ENCODE results near the gene ZNF362. TPM values are rescaled to one million over a fixed set of nuclear protein-coding genes. Genes with fewer than 3 reads are reported as not detected.

ZNF362 gene
- total RNA-seq, 2 donors from 2014 or later: 8.1 to 14.7 TPM

- DNase-seq (no peak), ATAC-seq (no peak)
- intact Hi-C loops (cut with DNase I, micrococcal nuclease): no loop called here
These were observed 9.7 kb downstream of the ZNF362 start for GRCh38 chr1:33265780-33266605.

DNA sequence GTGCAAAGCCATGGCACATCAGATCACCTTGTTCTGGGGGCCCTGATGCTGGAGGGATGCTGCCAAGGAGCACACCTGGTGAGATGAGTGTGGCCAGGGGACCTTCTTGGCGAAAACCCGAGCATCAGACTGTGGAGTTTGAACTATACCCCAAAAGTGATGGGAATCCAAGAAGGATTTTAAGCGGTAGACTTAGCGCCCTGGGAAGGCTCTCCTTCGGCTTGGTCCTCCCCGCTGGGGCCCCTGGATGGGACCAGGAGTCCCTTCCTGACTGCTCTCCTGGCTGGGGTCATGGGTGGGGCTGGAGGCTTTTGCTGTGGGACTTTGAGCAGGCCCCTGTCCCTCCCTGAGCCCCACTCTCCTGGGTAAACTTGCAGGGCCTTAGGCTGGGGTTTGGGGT lies 10.5 kb downstream of the ZNF362 start:
- no peak for DNase-seq
- intact Hi-C loops (cut with DNase I, micrococcal nuclease): no loop called here
- no peak for ATAC-seq

GRCh38 chr1:33267468-33268205 lies 11.3 kb downstream of the ZNF362 start:
- DNase-seq (no peak), ATAC-seq (no peak)
- intact Hi-C loops (cut with DNase I, micrococcal nuclease): no loop called here

GRCh38 chr1:33268457-33268856 lies 12.2 kb downstream of the ZNF362 start:
- ATAC-seq (no peak), DNase-seq (no peak)
- intact Hi-C loops (cut with DNase I, micrococcal nuclease): no loop called here

GRCh38 chr1:33268927-33269610 lies 12.8 kb downstream of the ZNF362 start:
- ATAC-seq: no peak
- intact Hi-C loops (cut with DNase I, micrococcal nuclease): no loop called here
- no peak for DNase-seq

- no peak for DNase-seq
- no peak for ATAC-seq
- intact Hi-C loops (cut with DNase I, micrococcal nuclease): no loop called here
These were observed 13.3 kb downstream of the ZNF362 start for GRCh38 chr1:33269621-33270020.

DNA sequence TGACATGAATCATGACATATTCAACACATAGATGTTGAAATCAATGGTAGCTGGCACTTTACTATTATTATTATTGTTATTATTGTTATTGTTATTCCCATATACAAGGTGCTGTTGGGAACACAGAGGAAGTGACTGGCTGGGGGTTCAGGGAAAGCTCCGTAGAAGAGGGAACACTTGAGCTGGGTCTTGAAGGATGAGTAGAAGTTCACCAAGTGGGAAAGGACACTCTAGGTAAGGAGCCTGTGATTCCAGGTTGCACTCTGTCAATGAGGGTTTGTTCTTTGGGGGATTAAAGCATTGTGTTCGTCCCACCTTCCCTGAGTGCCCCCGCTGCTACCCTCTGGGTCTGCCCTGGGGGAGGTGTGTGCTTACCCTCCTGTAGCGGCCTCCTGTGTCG lies 14.1 kb downstream of the ZNF362 start:
- ATAC-seq (no peak), DNase-seq (no peak)
- intact Hi-C loops (cut with DNase I, micrococcal nuclease): no loop called here

GRCh38 chr1:33270808-33271465 lies 14.6 kb downstream of the ZNF362 start:
- intact Hi-C loops (cut with DNase I, micrococcal nuclease): no loop called here
- DNase-seq (no peak), ATAC-seq (no peak)

DNA sequence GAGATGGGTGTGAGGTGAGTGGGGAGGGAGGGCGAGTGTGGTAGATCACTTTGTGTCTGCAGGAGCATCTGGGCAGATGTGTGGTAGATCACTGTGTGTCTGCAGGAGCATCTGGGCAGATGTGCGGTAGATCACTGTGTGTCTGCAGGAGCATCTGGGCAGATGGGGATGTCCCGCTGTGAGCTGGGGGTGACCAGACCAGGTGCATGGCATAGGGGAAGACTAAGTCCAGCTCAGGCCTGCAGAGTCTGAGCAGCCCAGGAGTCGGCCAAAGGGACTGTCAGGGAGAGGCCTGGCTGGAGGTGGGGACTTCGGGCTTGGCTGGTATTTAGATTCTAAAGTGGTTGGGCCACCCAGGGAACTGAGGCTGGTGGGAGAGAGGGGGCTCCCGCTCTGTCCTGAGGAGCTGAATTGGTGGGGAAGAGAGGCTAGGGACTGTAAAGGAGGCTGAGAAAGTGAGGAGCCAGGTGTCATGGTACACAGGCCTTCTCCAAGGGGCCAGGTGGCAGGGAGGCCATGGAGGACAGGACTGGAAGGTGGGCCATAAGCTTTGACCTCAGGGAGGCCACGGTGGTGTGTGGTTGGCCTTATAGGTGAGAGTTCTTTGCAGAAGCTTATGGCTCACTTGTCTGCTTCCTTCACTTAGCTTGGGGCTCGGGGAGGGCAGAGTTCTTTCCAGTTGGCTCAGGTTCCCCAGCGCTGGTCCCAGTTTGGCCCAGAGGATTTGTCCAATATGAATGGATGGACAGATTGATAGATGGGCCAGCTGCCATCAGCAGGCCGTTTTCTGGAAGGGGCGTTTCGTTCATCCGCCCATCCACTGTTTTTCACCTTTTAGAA lies 15.6 kb downstream of the ZNF362 start:
- no peak for ATAC-seq
- DNase-seq: peak in 1 of 2 donors; percentile 7
- intact Hi-C loops (cut with DNase I, micrococcal nuclease): no loop called here

DNA sequence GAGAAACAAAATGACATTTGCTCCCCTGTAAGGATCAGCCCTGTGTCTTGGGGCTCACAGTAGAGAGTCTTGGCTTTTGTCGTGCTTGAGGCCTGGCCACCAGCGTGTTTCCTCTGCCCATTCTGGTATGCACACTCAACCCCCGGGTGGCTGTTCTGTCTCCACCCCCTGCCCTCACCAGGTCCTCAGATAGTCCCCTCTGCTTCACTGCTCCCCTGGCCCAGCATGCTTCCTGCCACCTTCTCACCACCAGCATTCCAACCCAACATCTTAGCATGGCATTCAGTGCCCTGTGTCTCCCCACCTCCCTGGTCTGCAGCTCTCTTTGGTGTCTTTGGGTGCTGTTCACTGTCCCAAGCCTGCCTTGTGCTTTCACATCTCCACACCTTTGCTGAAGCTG lies 16.2 kb downstream of the ZNF362 start:
- ATAC-seq (no peak), DNase-seq (peak in 1 of 2 donors; percentile 20)
- intact Hi-C loops (cut with DNase I, micrococcal nuclease): no loop called here

DNA sequence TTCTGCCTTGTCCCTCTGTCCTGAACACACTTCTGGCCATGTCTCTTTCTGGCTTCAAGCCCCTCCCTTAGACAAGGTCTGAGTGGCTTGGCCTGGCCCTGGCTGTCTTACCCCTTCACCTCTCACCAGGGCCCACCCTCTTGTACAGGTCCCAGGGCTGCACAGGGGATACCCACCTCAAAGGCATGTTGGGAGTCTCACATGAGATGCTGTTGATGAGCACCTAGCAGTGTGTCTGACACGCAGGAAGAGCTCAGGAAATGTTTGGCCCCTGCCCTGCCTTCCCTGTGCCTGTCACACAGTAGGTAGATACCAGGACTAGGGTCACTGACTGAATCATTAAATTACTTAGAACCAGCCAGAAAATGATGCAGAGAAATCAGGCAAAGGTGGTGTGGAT lies 16.6 kb downstream of the ZNF362 start:
- no peak for ATAC-seq
- no peak for DNase-seq
- intact Hi-C loops (cut with DNase I, micrococcal nuclease): no loop called here

DNA sequence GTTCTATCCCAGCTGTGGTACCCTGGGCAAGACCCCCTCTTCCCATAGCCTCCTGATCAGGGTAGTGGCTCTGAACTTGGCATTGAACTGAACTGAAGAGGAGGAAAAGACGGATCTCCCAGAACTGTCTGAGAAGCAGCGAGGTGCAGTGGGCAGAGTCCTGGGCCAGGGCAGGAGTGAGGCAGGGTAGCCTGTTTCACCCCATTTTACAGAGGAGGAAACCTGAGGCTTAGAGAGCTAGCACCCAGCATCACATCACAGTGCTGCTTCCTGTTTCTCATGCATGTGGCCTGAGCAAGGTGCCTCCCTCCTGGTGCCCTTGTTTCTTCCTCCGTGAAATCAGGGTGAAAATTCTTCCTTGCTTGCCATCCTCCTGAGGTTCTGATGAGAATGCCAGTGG lies 17.1 kb downstream of the ZNF362 start:
- ATAC-seq (no peak), DNase-seq (peak in 1 of 2 donors; percentile 9)
- intact Hi-C loops (cut with DNase I, micrococcal nuclease): no loop called here

DNA sequence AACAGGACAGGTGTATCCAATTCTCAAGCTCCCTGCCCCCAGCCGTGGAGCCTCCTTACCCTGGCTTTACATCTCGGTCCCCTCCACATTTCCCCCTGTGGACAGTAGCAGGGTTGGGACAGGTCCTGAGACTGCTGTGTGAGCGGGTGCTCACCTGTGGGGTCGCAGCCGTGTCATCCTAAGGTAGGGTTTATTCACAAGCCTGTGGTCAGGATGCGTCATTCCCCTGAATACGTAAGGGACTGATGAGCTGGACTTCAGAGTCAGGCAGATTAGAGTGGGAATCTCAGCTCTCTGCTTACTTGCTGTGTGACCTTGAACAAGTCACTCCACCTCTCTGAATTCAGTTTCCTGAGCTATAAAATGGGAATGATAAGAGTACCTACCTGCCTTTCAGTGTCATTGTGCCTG lies 17.7 kb downstream of the ZNF362 start:
- no peak for ATAC-seq
- intact Hi-C loops (cut with DNase I, micrococcal nuclease): no loop called here

DNA sequence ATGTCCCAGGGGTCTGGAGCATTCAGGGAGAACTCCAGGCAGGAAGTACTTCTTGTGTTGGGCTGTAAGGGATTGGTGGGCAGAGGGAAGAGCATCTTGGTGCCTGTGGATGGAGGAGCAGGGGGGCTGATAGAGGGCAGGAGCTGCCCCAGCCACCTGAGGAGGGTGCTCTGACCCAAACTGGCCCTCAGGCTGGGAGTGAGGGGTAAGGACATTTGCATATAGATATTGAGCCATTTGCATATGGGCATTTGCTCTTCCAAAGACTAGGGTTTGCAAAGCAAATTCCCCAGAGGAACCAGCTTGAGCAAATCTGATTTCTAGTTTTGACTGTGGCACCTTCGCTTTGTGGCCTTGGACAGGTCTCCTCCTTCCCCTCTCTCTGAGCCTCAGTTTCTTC lies 18.2 kb downstream of the ZNF362 start:
- intact Hi-C loops (cut with DNase I, micrococcal nuclease): no loop called here
- DNase-seq: no peak
- no peak for ATAC-seq

More for the DNA sequence above, 17.7 kb downstream of the ZNF362 start:
- DNase-seq: peak in 1 of 2 donors; percentile 3

- peak in 1 of 2 donors; percentile 3 for DNase-seq
- no peak for ATAC-seq
These were observed 18.9 kb downstream of the ZNF362 start for GRCh38 chr1:33275195-33275594.

GRCh38 chr1:33275706-33276572 lies 19.6 kb downstream of the ZNF362 start:
- intact Hi-C loops (cut with DNase I, micrococcal nuclease): no loop called here
- DNase-seq (peak in 1 of 2 donors; percentile 18), ATAC-seq (no peak)

More at GRCh38 chr1:33275195-33275594, 18.9 kb downstream of the ZNF362 start:
- intact Hi-C loops (cut with DNase I, micrococcal nuclease): no loop called here

- DNase-seq (peak in 1 of 2 donors; percentile 6), ATAC-seq (no peak)
- intact Hi-C loops (cut with DNase I, micrococcal nuclease): no loop called here
These were observed 20.4 kb downstream of the ZNF362 start for GRCh38 chr1:33276573-33277298.
